CD14-positive monocyte (primary cell): ENCODE data around the gene ETV1. TPM values are rescaled to one million over a fixed set of nuclear protein-coding genes. Genes with fewer than 3 reads are reported as not detected.

Experiments used
- DNase-seq, 3 donors: peaks; one replicate each; pipeline ENCODE4 v3.0.0-alpha.2; 2011 to 2022
- H2AFZ ChIP-seq: 2 replicates; pipeline ENCODE4 v1.6.0; 2012; ENCODE audit warnings: mild to moderate bottlenecking, low read depth, low read length, inconsistent platforms; ENCODE audit not compliant: insufficient read depth, poor library complexity, severe bottlenecking
- H3K27ac ChIP-seq, 2 donors: 1 replicate in 1 of 2; 2 replicates in 1 of 2; pipeline ENCODE4 v1.5.1; 2012 to 2013; ENCODE audit warnings: low read length in 2 of 2, control low read depth in 1 of 2, inconsistent platforms in 1 of 2, low read depth in 1 of 2, mild to moderate bottlenecking in 1 of 2
- H3K27me3 ChIP-seq, 2 donors: one replicate each; pipeline versions ENCODE4 v1.6.0 to v1.6.1; 2011 to 2013; ENCODE audit warnings: low read length in 2 of 2; ENCODE audit not compliant: control insufficient read depth in 2 of 2, insufficient read depth in 2 of 2
- H3K36me3 ChIP-seq, 2 donors: replicated peaks in 1 of 2; 1 replicate in 1 of 2; 2 replicates in 1 of 2; pipeline versions ENCODE4 v1.5.1 to v1.6.1; 2012 to 2013; ENCODE audit warnings: low read length in 2 of 2, control low read depth in 1 of 2, inconsistent platforms in 1 of 2, mild to moderate bottlenecking in 1 of 2; ENCODE audit not compliant: insufficient read depth in 2 of 2, control insufficient read depth in 1 of 2
- H3K4me1 ChIP-seq, 2 donors: 1 replicate in 1 of 2; 2 replicates in 1 of 2; pipeline versions ENCODE4 v1.5.1 to v1.6.1; 2012 to 2013; ENCODE audit warnings: low read length in 2 of 2, control low read depth in 1 of 2, inconsistent platforms in 1 of 2, mild to moderate bottlenecking in 1 of 2, moderate library complexity in 1 of 2; ENCODE audit not compliant: insufficient read depth in 2 of 2, control insufficient read depth in 1 of 2
- H3K4me2 ChIP-seq: replicated peaks from 2 replicates; pipeline ENCODE3; 2012; ENCODE audit warnings: low read length, moderate library complexity, mild to moderate bottlenecking; ENCODE audit not compliant: poor library complexity, severe bottlenecking; ENCODE audit errors: extremely low read depth
- H3K4me3 ChIP-seq, 3 experiments: fragments of 200-600 bp in 1 of 3; sonication (generic) in 1 of 3; replicated peaks in 1 of 3; 1 replicate in 2 of 3; 2 replicates in 1 of 3; pipeline ENCODE4 v1.5.1; 2011 to 2013; ENCODE audit warnings: low read length in 3 of 3, mild to moderate bottlenecking in 3 of 3, control low read depth in 2 of 3, low read depth in 2 of 3, inconsistent platforms in 1 of 3, moderate library complexity in 1 of 3
- H3K79me2 ChIP-seq: 2 replicates; pipeline ENCODE4 v1.6.0; 2012; ENCODE audit warnings: mild to moderate bottlenecking, control low read depth, inconsistent platforms, low read length, moderate library complexity; ENCODE audit not compliant: insufficient read depth
- H3K9ac ChIP-seq: 2 replicates; pipeline ENCODE4 v1.6.0; 2017; ENCODE audit warnings: low read length, mild to moderate bottlenecking; ENCODE audit not compliant: insufficient read depth, poor library complexity, severe bottlenecking
- H3K9me3 ChIP-seq, 2 donors: replicated peaks in 1 of 2; 1 replicate in 1 of 2; 2 replicates in 1 of 2; pipeline versions ENCODE4 v1.5.1 to v1.6.1; 2012 to 2013; ENCODE audit warnings: low read length in 2 of 2, control low read depth in 1 of 2; ENCODE audit not compliant: control insufficient read depth in 1 of 2, insufficient read depth in 1 of 2
- H4K20me1 ChIP-seq: 2 replicates; pipeline ENCODE4 v1.6.0; 2012; ENCODE audit warnings: mild to moderate bottlenecking, low read length, control low read depth, moderate library complexity; ENCODE audit not compliant: insufficient read depth
- H3K27ac Mint-ChIP-seq, 7 donors: one replicate each; pipeline ENCODE4 v1.8.0; 2020; ENCODE audit warnings: mild to moderate bottlenecking in 7 of 7, mixed read lengths in 7 of 7, moderate library complexity in 6 of 7, inconsistent platforms in 2 of 7
- H3K27me3 Mint-ChIP-seq, 3 donors: one replicate each; pipeline ENCODE4 v1.8.0; 2021 to 2022; ENCODE audit warnings: low read depth in 3 of 3, mild to moderate bottlenecking in 3 of 3, mixed read lengths in 3 of 3, moderate library complexity in 3 of 3, inconsistent platforms in 1 of 3
- H3K36me3 Mint-ChIP-seq, 2 donors: one replicate each; pipeline ENCODE4 v1.8.0; 2020; ENCODE audit warnings: mixed read lengths in 2 of 2, inconsistent platforms in 1 of 2, mild to moderate bottlenecking in 1 of 2
- H3K4me1 Mint-ChIP-seq: one replicate; pipeline ENCODE4 v1.8.0; 2020; ENCODE audit warnings: mild to moderate bottlenecking, mixed read lengths
- H3K4me3 Mint-ChIP-seq, 2 donors: one replicate each; pipeline ENCODE4 v1.8.0; 2020; ENCODE audit warnings: mild to moderate bottlenecking in 2 of 2, mixed read lengths in 2 of 2, moderate library complexity in 1 of 2
- H3K9me3 Mint-ChIP-seq, 7 donors: one replicate each; pipeline ENCODE4 v1.8.0; 2020 to 2022; ENCODE audit warnings: mixed read lengths in 7 of 7, mild to moderate bottlenecking in 6 of 7, moderate library complexity in 6 of 7, inconsistent platforms in 2 of 7
- WGBS: methylation state at CpG from one replicate; pipeline ENCODE4 v1.1.5; 2013; ENCODE audit warnings: missing lambda C conversion rate; ENCODE audit not compliant: insufficient coverage; 5-methylcytosine and 5-hydroxymethylcytosine counted together
- intact Hi-C, 2 donors: fragments of 100-400 bp; cut with micrococcal nuclease; formaldehyde crosslinking; loops; one replicate each; pipeline versions ENCODE4 v1.15.0 to v1.15.1; 2023
- polyA plus RNA-seq, 3 donors: library from polyadenylated mRNA; depleted of rRNA in 1 of 3; unstranded in 2 of 3; stranded (reverse) in 1 of 3; fragments of 300-500 nt in 2 of 3; fragments of >200 nt in 1 of 3; fragmentation: Illumina TruSeq in 2 of 3; gene quantifications; 1 replicate in 2 of 3; 2 replicates in 1 of 3; pipeline ENCODE4 v1.2.3, GENCODE V29; 2012 to 2021
- TF ChIP-seq, protein P1 (sequence below): fragments of 200-600 bp; IDR thresholded peaks from one replicate; pipeline ENCODE4 v1.8.0; 2022; ENCODE audit warnings: antibody characterized with exemption, mild to moderate bottlenecking

ETV1 gene
- polyA plus RNA-seq, 3 donors: not detected

DNA sequence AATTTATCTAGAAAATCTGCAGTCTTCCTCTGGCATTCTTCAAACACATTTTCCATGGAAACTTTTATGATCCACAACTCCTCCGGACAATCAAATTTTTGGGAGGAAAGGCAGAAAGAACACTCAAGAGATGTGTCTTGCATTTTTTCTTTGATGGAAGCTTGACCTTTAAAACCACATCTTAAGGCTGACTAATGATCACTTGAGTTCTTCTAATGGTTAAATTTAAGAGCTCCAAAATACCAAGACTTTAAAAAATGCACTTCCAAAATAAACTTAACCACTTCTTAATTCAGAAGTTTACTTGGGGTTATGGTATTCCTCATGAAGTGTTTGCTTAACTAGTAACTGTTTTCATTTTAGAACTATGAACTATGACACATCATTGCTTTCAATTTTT is 43.3 kb downstream of the ETV1 start:
- no peaks in the 10 kb centered on the region for H3K27me3 ChIP-seq
- no CpG with 5 or more reads among the region's 1 CpG for WGBS
- no peak overlapping the region for H3K4me3 ChIP-seq
- no peak overlapping the region for H2AFZ ChIP-seq
- Mint-ChIP-seq H3K9me3 (peaks cover 0 to 8% (median 0%) of the 10 kb centered on the region in 7 donors), H3K4me3 (no peak overlapping the region), H3K27me3 (peaks cover 0 to 5% (median 1%) of the 10 kb centered on the region in 3 donors), H3K27ac (no peak overlapping the region), H3K36me3 (no peaks in the 10 kb centered on the region), H3K4me1 (no peaks in the 10 kb centered on the region)
- no peak overlapping the region for H3K27ac ChIP-seq
- no peaks in the 10 kb centered on the region for H4K20me1 ChIP-seq
- H3K4me2 ChIP-seq: no peak overlapping the region
- no peaks in the 10 kb centered on the region for H3K79me2 ChIP-seq
- intact Hi-C loops: no loop called here
- H3K9me3 ChIP-seq: no peaks in the 10 kb centered on the region
- H3K4me1 ChIP-seq: no peaks in the 10 kb centered on the region
- no peak overlapping the region for H3K9ac ChIP-seq
- TF ChIP-seq, protein P1, sequence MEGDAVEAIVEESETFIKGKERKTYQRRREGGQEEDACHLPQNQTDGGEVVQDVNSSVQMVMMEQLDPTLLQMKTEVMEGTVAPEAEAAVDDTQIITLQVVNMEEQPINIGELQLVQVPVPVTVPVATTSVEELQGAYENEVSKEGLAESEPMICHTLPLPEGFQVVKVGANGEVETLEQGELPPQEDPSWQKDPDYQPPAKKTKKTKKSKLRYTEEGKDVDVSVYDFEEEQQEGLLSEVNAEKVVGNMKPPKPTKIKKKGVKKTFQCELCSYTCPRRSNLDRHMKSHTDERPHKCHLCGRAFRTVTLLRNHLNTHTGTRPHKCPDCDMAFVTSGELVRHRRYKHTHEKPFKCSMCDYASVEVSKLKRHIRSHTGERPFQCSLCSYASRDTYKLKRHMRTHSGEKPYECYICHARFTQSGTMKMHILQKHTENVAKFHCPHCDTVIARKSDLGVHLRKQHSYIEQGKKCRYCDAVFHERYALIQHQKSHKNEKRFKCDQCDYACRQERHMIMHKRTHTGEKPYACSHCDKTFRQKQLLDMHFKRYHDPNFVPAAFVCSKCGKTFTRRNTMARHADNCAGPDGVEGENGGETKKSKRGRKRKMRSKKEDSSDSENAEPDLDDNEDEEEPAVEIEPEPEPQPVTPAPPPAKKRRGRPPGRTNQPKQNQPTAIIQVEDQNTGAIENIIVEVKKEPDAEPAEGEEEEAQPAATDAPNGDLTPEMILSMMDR: no peak
- no peaks in the 10 kb centered on the region for H3K36me3 ChIP-seq
- no peak for DNase-seq

DNA sequence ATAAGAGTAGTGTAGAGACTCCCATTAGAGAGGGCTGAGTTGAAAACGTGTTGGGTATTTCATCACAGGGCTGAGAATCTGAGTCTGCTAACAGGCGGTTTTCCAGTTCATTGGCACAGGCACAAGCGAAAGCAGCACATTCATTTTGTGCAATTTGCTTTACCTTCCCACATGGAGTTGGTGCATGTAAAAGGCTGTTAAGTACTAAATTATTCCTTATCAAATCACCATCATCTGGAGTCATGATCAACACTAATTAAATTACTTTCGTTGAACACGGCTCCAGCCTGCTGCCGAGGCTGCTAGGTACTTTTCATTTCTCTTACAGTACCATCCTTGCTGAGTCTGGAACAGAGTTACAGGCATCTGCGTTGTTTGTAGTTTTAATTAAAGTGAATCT is 43.8 kb downstream of the ETV1 start:
- Histone ChIP-seq H3K36me3 (no peaks in the 10 kb centered on the region), H3K4me2 (no peak overlapping the region), H3K4me3 (no peak overlapping the region), H3K79me2 (no peaks in the 10 kb centered on the region), H3K9ac (no peak overlapping the region), H3K27me3 (no peaks in the 10 kb centered on the region), H4K20me1 (no peaks in the 10 kb centered on the region), H3K4me1 (no peaks in the 10 kb centered on the region), H3K27ac (no peak overlapping the region), H2AFZ (no peak overlapping the region), H3K9me3 (no peaks in the 10 kb centered on the region)
- Mint-ChIP-seq H3K27ac (no peak overlapping the region), H3K4me1 (no peaks in the 10 kb centered on the region), H3K9me3 (peaks cover 0 to 8% (median 0%) of the 10 kb centered on the region in 7 donors), H3K4me3 (no peak overlapping the region), H3K36me3 (no peaks in the 10 kb centered on the region), H3K27me3 (peaks cover 0 to 2% (median 1%) of the 10 kb centered on the region in 3 donors)
- TF ChIP-seq, protein P1: no peak
- intact Hi-C loops: no loop called here
- WGBS: 93% methylated on average over 3 of the region's 7 CpGs
- no peak for DNase-seq
